Activated CD8-positive, alpha-beta memory T cell treated with anti-CD3 and anti-CD28 coated beads, Interleukin-2, amount 50 U/mL, for 4 hours (primary cell): ENCODE results near the gene PLS1.

Experiments
- DNase-seq: peaks from one replicate; pipeline ENCODE4 v3.0.0-alpha.2; 2020

The PLS1 gene

DNA sequence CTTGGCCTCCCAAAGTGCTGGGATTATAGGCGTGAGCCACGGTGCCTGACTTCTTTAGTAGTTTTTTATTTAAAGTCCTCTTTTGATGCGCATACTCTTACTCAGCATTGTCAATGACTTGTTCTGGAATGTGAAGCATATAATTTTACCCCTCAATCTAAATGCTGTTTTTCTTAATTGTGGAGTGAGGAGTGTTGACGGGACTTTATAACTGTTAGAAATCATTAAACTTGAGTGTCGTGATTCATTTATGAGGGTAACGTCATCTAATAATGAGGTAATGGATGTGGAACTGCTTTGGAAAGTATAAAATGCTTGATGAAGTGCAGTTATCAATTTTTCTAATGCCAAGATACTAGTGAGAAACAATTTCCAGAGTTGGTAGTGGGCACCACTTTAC is 48.3 kb downstream of the PLS1 start:
- no peak for DNase-seq

DNA sequence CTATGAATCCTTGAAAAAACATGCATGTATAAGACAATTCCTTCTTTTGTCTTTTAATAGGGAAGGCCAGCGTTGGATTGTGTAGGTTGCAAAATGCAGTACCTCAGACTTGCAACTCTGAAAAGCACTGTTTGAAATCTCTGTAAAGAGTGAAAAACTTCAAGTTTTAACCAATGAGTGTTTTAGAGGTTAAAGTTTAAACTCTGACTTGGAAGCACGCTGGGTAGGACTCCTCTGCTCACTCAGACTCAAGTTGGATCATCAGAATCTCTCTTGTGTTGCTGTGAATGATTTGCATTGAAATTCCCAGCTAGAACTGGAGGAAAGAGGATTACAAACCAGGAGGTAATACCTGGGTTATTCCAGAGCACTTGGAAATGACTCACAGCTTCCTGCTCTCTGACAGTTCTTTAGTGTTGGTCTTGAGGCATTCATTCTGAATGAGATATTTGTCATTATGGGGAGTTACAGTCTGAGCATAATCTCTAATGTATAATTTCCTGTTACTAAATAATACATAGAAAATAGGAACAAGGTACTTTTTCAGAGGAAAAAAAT is 49.1 kb downstream of the PLS1 start:
- no peak for DNase-seq

DNA sequence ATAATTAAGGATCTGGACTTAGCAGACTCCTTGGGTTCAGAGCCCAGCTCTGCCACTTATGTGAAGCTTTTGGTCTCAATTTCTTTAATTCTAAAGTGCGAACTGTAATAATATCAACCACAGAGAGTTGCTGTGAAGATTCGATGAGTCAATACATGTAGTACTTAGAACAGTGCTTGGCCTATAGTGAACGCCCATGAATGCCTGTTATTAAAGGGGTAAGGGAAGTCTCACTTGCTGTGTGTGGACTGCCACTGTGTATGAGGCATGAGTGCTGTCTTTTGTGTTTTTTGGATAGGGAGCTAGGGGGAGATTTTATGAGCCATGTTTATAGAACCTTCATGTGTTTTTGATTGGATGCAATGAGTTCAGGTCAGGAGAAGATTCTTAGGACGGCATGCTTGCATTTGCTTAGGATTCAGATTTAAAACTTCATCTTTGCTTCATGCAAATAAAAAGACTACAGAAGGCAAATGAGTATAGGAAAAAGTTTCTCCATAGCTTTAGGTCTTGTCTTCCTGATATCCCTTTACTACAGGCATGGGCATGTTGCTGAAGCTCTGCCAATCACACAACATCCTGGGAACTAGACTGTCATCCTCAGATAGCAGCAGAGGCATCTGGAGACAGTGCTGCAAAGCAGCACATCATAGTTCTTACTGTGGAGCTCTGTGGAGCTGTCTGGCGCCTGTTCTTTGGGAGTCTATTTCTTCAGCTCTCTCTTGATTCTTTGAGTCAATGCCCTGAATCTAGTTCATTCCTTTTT is 50.0 kb downstream of the PLS1 start:
- DNase-seq: no peak

DNA sequence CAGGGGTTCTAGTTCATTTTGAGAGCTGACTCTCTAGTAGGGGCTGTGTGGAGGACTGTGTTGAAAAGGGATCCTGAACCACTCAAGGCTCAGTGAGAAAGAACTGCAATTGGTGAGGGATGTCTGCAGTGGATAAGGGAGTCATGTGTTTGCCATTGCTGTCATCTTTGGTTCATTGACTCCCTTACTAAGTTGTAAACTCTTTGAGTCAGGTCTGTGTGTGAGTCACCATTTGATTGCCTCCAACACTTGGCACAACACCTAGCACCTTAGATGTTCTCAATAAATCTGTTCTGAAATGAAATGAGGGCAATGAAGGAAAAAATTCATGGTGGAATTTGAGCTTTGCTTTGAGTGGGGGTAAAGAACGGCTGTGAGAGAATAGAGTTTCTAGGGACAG is 51.7 kb downstream of the PLS1 start:
- DNase-seq: no peak

DNA sequence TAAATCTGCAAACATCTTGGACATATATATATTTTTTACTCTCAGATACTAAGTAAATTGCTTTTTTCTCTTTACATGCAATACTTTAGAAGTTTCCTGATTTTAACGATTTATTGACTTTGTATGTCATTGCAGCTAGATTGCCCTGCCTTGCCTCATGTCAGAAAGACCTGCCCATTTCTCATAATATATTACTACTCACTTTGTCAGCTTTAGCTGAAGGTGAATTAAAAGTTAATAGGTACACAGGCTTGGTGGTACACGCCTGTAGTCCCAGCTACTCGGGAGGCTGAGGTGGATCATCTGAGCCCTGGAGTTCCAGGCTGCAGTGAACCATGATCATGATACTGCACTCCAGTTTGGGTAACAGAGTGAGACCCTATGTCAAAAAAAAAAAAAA is 52.8 kb downstream of the PLS1 start:
- no peak for DNase-seq

DNA sequence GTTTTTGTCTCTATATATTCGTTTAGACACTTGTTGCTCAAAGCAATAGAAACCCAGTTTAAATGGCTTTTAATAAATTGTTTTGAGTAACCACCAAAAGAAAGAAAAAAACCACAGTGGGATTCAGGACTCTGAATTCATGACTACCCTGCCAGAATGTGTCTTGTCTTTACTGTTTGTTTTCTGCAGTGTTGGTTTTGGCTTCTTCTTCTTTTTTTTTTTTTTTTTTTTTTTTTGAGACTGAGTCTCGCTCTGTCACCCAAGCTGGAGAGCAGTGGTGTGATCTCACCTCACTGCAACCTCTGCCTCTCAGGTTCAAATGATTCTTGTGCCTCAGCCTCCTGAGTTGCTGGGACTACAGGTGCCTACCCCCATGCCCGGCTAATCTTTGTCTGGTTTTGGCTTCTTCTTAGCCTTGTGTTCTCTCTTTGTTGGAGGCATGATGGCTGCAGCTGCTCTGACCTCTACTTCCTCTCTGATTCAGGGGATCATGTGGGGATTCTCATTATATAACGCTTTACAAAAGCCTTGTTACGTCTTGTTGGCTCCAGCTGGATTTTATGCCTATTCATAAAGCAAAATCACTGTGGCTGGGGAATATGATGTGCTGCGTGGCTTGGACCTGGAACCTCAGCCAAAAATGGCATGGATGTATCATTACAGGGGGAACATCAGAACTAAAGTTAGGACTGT is 54.0 kb downstream of the PLS1 start:
- DNase-seq: no peak

DNA sequence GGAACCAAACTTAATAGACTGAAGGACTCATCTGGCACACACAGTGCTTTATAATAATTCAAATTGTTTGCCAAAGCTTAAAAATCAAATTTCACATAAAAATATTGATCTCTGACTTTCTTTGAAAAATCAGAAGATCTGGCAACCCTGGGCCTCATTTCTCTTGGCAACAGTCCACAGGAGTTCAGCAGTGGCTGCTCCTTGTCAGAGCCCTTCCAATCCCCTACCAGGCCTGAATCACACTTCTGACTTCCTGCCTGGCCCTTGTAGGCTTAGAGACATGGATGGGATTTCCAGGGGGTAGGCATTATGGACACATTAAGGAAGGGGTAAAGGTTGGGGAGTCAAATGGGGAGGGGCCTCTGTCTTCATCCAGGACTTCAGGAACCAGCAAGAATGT is 55.5 kb downstream of the PLS1 start:
- no peak for DNase-seq

DNA sequence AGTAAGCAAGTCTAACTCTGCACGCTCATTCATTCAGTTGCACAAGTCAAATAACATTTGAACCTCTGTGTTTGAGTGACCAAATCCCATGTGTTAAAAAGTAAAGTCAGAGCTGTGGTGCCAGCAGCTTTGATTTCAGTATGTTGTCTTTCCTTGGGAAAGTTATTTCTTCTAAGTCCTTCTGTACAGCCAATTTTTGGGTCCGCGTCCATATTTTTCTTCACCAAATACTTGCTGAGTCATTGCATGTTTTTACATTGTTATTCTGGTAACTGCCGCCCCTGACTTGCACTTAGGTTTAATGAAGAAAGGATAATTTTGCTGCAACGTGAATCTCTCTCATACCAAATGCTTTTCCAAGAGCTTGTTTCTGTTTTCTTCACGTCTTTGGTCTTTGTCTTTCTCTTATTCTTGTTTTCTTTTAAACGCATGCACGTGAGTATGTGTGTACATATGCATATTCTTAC is 56.7 kb downstream of the PLS1 start:
- no peak for DNase-seq

DNA sequence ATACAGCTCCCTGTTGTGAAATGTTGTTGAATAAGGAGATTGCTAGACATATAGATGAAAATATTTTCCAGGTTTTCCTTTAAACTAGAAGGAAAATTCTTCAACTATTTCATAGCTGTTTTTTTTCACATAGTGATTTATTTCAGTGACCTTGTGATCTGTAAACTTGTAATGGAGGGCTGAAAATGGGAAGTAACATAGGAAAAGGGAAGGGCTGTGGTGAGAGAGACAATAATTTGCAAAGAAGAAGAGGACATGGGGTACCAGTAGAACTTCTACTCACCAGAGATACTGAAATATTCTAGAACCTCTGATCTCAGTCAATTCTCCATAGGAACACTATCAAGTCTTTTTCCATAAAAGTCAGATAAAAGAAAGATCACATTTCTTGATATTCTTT is 60.4 kb downstream of the PLS1 start:
- DNase-seq: no peak

DNA sequence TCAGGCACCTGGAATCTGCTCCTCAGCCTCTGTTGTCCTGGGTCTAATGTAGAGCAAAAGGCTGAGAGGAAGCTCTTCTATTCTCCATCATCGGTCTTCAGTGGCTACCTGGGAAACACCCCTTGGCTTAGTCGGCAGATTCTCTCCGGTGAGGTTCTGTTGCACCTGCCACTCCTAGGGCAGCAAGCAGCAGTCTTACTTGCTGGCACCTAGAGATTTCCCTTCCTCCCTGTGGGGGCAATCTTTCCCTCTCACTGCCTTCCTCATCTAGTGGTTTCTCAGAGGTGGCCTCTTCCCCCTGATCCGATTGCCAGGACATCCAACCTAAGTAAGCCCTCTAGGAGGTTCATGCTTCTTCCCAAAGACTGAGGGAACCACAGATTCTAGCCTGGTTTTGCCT is 60.8 kb downstream of the PLS1 start:
- DNase-seq: no peak

DNA sequence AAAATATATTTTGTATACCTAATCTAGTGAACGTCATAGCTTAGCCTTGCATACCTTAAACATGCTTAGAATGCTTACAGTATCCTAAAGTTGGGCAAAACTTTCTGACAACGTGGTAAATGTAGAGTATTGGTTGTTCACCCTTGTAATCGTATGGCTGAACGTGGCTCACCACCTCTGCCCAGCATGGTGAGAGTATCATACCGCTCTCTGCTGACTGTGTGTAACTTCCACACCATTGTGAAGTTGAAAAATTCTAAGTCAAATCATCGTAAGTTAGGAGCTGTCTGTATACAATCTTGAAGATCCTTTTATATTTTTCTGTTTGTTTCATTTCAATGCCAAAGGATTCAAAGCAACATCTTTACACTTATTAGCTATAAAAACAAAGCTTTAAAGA is 64.2 kb downstream of the PLS1 start:
- no peak for DNase-seq

DNA sequence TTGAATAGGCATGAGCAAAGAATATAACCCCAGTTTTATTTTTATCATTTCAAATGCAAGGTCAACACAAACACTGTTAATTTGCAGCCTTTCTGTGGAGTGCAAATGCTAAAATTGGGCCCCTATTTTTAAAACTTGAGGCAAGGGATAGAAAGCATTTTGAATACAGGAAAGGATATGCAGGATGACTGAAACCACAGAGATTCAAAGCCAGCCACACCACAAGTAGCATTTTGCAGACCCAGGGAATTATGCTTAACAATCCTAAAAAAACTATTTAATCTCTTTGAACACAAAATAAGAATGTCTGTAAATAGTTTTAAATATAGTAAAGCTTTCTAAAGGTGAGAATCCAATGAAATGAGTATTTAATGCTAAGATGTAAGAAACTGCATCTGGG is 64.7 kb downstream of the PLS1 start:
- DNase-seq: no peak

DNA sequence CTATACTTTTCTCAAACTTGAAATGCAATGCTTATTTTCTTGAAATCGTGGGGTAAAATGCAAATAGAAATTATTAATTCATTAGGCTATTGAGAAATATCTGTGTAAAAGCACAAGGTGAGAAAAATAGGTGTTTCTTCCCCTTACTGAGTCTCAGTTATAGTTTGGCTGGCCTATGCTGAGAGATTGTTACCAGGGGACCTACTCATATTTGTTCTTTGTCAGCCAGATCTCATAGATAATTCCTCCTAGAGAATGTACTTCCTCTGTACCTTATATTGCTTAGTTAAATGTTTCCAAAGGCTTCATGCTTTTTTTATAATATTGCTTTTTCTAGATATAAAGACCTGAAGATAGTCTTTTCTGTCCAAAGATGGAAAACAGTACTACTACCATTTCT is 67.7 kb downstream of the PLS1 start:
- DNase-seq: no peak

DNA sequence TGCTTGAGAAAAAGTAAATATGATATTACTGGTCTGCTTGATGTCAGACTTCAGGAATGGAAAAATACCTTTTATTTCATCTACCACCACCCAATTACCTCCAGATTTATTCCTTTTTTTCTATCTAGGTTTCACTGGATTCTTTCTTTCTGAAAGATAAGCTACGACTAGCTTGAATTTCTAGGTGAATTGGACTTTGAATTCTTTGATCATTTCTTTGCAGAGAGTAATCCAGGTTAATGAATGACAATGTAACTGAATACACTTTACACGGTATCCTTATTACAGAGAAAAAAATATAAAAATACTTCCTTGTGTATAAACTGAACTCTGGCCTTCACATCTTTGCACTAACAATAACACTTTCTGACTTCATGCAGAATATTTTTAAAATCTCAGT is 68.1 kb downstream of the PLS1 start:
- DNase-seq: no peak

DNA sequence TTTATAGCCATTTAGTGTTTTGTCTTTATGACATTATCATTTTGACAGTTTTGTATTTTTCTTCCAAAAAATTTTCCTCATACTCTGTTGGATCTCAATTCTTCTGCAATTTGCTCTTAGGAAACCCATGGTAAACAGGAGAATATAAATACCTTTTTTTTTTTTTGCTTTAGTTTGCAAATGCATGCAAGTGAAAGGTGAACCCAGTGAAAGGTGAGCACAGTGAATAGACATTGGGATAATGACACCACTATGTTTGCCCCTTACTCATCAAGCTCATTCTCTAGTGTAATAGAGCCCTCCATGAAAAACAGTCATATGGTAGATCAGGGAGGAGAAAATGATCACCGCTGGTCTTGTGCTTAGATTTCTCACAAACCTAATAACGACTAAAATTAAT is 68.6 kb downstream of the PLS1 start:
- no peak for DNase-seq

DNA sequence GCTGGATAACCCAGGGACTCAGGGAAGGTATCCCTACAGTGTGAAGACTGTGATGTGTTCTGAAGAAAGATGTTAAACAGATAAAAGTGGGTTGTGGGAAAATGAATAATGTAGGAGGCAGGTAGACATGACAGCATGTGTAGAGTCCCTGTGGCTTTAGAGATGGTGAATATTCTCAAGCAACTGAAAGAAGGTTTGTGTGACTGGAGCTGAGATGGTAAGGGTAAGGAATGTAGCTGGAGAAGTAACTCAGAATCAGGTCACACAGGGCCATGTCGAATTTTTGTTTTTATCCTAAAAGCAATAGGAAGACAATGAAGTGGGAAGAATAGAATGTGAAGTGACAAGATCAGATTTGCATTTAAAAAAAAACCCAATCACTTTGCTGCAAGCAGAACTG is 73.9 kb downstream of the PLS1 start:
- DNase-seq: no peak

DNA sequence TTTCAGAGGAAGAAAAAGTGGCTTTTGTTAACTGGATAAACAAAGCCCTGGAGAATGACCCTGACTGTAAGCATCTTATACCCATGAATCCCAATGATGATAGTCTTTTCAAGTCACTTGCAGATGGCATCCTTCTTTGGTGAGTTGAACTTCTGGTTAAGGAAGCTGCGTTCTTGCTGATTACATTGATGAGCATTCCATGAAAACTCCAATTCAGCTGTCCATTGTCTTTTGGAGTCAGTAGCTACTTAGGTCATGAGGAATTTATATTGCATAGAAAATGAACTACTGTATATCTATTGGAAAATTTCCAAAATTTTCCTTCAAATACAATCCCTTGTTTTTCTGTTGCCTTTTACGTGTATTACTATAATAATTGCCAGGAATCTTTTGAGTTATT is 80.0 kb downstream of the PLS1 start:
- no peak for DNase-seq

DNA sequence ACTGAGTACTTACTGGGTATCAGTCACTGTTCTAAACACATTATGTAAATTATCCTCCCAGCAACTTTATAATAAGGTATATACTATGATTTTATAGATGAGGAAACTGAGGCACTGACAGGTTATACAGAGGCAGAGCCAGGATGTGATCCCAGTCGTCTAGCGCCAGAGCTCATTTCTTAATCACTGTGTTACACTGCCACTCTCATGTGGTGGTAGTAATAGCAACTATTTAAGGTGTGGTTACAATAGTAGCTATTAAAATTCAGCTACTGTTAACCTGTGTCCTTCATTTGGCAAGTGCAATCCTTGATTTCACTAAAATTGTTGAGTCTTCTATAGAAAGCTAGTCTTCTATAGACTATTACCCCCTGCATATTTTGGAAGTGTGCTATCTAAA is 84.5 kb downstream of the PLS1 start:
- DNase-seq: no peak

DNA sequence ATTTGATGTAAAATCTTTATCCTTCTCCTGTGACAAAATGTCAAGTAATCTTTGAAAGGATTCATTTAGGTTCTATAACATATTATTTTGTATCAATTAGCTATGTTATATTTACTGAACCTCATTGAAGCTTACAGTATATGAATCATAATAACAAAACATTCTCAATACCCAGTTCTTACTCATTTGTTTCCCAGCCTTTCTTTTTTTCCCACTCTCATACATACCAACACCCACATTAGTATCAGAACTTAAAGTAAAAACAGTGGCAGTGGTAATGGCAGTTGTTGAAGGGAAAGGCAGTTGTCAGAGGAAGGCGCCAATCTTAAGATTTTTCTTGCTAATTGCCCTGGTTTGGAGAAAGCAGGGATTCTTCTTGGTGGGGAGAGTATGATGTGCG is 94.4 kb downstream of the PLS1 start:
- no peak for DNase-seq

DNA sequence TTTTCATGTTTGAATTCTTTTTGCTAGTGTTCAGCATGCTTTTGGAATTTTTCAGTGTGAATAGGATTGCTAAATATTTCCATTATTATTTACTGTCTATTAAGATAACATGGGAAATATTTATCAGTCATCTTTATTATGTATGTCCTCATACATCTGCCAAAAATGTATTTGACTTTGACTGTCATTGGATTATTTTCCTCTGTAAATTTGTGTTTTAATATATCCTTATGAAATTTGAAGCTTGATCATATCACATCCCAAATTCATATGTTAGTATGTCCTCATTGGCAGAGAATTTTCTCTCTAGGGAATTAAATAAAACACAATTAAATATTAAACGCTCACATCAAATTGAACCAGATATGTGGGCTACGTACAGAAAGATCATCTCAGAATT is 95.3 kb downstream of the PLS1 start:
- DNase-seq: no peak

DNA sequence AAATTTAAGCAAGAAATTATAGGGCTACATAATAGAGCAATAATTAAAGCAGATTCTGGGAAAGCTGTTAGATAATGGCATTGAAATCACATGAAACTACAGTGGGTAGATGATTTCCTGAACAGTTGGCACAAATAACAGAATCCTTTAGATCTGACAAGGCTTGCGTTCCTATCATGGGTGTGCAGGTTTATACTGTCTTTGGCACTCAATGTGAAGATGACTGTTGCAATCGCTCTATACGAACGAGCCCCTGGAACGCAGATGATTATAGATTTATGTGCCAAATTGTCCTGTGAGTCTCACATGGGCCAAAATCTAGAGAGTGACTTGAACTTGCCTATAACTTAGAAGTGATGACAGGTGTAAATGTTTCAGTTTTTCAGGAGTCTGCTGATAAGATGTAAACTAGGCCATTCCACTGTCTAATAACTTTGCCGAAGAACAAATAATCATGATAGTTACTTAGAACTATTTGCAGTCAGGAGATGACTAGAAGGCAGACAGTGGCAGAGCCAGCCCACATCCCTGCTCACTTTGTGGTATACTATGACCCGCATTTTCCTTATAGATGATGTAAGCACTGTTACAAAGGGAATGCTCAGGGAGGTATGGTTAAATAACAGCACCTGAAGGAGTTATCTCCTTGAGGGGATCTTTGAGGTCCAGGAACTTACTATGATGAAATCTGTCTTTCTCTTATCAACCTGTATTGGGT is 97.1 kb downstream of the PLS1 start:
- DNase-seq: no peak

DNA sequence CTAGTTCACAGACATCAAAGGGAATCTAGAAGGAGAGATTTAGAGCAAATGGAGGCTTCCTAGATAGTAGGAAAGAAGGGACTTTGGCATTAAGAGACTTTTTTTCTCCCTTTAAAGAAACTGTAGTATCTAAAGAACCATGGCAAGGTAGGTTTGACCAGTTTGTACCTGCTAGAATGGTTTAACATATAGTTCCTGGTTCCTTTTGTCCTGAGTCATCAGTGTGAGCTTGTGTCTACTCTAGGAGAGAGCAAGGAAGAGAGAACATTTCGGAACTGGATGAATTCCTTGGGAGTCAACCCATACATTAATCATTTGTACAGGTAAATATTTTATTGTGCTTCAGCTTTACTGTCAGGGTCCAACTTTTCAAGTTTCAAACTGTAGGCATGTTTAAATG is 98.0 kb downstream of the PLS1 start:
- no peak for DNase-seq

DNA sequence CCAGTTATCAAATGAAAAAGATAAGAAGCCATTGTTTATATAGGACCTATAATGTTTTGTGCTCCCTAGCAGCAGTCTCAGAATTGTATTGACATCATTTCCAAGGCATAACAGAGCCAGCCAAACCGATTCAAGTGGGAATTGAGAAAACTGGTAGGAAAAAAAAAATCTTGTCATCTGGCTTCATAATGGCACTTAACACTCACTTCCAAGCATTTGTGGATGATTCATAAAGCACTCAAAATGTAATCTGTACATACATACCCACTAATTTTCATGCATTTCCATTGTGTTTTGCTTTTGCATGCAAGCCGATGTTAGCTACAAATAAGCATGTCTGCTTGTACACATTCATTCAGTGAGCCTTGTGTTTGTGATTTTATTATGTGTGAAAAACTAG is 109.0 kb downstream of the PLS1 start:
- DNase-seq: no peak
